ENCODE measurements around the gene KIR2DL1.
"Not testable (repeated sequence)": the region's sequence is repeated elsewhere in the genome, so short reads cannot be mapped to it uniquely, and the experiment has no call there.

Gene KIR2DL1

GRCh38 chr19:54738715-54739114, 30.9 kb upstream of the KIR2DL1 start:
- no peak for TF ChIP-seq CTCF (conservative IDR thresholded peaks at IDR 0.05)
- no peak overlapping the region for H3K27ac ChIP-seq

DNA sequence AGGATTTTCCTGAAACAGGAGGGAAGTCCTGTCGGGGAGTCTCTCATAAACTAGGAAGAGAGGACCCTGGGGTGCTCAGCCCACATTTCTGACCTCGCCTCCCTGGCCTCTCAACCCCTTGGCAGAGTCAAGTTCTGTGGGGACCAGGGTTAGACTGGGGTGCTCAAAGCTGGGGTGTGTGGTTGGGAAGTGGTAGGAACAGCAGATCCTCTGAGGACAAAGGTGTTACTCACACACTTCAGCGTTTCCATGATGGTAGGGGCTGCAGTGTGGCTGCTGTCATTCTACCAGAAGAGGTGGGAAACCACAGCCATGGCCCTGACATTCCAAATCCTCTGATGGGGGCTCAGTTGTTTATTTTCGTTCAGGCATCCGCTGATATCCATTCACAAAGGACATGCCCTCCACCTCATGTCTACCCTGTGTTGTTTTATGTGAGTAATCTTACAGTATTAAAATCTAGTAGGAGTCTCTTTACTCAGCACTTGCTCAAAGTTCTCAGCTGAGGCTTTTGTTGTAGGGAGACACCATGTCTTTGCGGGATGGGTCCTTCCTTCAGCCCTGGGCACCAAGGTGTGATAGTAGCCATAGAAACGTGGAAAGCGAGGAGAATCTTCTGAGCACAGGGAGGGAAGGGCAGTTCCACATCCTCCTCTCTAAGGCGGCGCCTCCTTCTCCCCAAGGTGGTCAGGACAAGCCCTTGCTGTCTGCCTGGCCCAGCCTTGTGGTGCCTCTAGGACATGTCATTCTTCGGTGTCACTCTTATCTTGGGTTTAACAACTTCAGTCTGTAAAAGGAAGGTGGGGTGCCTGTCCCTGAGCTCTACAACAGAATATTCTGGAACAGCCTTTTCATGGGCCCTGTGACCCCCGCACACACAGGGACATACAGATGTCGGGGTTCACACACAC, 29.8 kb upstream of the KIR2DL1 start:
- no peak for TF ChIP-seq CTCF (conservative IDR thresholded peaks at IDR 0.05)
- no peak overlapping the region for H3K27ac ChIP-seq

DNA sequence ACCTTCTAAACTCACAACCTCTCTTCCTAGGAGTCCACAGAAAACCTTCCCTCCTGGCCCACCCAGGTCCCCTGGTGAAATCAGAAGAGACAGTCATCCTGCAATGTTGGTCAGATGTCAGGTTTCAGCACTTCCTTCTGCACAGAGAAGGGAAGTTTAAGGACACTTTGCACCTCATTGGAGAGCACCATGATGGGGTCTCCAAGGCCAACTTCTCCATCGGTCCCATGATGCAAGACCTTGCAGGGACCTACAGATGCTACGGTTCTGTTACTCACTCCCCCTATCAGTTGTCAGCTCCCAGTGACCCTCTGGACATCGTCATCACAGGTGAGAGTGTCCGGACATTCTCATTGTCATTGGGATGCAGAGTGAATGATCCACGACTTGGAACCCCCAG, 27.6 kb upstream of the KIR2DL1 start:
- not testable (repeated sequence) for H3K27ac ChIP-seq

GRCh38 chr19:54744080-54744479, 25.5 kb upstream of the KIR2DL1 start:
- not testable (repeated sequence) for H3K27ac ChIP-seq

GRCh38 chr19:54747614-54748322, 21.8 kb upstream of the KIR2DL1 start:
- H3K27ac ChIP-seq: not testable (repeated sequence)

DNA sequence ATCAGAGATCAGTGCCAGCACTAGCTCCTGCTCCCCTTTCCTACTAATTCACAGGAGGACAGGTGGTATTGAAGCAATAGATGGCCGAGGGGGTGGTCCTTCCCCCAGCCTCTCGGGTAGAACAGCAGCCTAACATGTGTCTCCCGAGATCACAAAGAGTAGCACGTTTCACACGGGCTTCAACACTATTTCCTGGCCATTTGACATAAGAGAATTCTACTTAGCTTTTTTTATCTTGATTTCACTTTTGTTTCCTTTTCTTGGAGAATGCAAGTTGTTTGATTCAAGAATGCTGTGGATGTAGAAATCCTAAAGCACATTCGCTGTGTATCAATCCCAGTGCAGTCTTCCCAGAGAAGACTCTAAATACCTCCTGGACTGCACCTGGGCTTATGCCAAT, 19.3 kb upstream of the KIR2DL1 start:
- H3K27ac ChIP-seq: peak overlapping the region; percentile 59

- H3K27ac ChIP-seq: not testable (repeated sequence)
These were observed 13.1 kb upstream of the KIR2DL1 start for GRCh38 chr19:54756204-54757110.

DNA sequence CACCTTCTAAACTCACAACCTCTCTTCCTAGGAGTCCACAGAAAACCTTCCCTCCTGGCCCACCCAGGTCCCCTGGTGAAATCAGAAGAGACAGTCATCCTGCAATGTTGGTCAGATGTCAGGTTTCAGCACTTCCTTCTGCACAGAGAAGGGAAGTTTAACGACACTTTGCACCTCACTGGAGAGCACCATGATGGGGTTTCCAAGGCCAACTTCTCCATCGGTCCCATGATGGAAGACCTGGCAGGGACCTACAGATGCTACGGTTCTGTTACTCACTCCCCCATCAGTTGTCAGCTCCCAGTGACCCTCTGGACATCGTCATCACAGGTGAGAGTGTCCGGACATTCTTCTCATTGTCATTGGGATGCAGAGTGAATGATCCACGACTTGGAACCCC, 11.0 kb upstream of the KIR2DL1 start:
- not testable (repeated sequence) for H3K27ac ChIP-seq

GRCh38 chr19:54764219-54764618, 5.4 kb upstream of the KIR2DL1 start:
- not testable (repeated sequence) for H3K27ac ChIP-seq

DNA sequence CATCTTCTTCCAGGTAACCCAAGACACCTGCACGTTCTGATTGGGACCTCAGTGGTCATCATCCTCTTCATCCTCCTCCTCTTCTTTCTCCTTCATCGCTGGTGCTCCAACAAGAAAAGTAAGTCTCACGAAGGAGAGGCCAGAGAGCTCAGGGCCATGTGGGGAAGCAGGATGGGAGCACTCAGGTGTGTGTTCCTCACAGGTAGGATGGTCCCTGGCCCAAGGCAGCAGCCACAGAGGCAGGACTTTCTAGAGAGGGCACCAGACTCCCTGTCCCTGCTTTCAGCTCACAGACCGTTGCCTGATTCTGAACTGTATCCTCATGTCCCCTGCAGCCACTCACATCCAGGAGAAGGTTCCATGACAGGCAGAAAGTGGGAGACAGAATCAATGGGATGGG, 3.1 kb upstream of the KIR2DL1 start:
- not testable (repeated sequence) for H3K27ac ChIP-seq

DNA sequence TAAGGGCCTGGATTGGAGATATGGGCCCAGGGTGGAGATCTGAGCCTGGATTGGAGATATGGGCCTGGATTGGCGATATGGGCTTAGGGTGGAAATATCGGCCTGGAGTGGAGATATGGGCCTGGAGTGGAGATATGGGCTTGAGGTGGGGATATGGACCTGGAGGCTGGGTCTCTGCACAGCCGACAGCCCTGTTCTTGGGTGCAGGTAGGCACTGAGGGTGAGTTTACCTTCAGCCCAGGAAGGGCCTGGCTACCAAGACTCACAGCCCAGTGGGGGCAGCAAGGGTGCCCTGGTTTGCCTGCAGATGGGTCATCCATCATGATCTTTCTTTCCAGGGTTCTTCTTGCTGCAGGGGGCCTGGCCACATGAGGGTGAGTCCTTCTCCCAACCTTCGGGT, 918 bp downstream of the KIR2DL1 start:
- H3K27ac ChIP-seq: not testable (repeated sequence)

DNA sequence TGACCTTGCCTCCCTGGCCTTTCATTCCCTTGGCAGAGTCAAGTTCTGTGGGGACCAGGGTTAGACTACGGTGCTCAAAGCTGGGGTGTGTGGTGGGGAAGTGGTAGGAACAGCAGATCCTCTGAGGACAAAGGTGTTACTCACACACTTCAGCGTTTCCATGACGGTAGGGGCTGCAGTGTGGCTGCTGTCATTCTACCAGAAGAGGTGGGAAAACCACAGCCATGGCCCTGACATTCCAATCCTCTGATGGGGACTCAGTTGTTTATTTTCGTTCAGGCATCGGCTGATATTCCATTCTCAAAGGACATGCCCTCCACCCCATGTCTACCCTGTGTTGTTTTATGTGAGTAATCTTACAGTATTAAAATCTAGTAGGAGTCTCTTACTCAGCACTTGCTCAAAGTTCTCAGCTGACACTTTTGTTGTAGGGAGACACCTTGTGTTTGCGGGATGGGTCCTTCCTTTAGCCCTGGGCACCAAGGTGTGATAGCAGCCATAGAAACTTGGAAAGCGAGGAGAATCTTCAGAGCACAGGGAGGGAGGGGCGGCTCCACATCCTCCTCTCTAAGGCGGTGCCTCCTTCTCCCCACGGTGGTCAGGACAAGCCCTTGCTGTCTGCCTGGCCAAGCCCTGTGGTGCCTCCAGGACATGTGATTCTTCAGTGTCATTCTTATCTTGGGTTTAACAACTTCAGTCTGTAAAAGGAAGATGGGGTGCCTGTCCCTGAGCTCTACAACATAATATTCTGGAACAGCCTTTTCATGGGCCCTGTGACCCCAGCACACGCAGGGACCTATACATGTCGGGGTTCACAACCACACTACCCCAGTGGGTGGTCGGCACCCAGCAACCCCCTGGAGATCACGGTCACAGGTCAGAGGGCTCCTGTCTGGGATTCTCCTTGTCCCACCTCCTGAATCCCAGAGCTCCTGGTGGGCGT, 1.7 kb downstream of the KIR2DL1 start:
- H3K27ac ChIP-seq: not testable (repeated sequence)

DNA sequence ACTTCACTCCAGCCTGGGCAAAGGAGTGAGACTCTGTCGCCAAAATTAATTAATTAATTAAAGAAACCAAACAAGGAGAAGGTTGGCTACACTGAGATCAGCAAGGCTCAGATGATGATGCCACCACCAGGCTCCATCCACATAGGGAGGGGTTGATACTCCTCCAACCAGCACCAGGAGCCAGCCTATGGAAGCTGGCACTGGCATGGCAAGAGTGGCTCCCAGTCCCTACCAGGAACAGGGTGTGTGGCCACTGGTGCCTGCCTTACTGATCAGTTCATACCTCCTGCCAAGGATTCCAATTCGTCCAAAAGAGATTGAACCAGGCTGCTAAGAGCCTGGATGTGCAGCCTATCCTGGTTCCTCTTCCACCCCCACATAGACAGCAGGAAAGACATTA, 3.1 kb downstream of the KIR2DL1 start:
- not testable (repeated sequence) for H3K27ac ChIP-seq

DNA sequence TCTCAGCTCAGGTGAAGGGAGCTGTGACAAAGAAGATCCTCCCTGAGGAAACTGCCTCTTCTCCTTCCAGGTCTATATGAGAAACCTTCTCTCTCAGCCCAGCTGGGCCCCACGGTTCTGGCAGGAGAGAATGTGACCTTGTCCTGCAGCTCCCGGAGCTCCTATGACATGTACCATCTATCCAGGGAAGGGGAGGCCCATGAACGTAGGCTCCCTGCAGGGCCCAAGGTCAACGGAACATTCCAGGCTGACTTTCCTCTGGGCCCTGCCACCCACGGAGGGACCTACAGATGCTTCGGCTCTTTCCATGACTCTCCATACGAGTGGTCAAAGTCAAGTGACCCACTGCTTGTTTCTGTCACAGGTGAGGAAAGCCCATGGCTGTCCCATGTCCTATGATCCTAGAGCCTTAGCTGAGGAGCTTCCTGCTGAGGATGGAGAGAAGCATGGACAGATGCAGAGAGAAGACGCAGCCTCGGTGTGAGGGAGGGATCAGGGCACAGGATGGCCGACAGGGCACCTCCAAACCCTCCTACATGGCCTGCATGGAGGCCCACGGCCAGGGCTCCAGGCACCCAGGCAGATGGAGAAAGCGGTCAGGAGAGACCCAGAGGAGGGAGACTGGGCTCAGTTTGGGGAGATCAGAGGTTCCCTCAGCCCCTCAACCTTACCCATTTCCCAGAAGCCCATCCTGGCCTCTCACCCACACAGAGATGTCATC, 5.7 kb downstream of the KIR2DL1 start:
- H3K27ac ChIP-seq: not testable (repeated sequence)

DNA sequence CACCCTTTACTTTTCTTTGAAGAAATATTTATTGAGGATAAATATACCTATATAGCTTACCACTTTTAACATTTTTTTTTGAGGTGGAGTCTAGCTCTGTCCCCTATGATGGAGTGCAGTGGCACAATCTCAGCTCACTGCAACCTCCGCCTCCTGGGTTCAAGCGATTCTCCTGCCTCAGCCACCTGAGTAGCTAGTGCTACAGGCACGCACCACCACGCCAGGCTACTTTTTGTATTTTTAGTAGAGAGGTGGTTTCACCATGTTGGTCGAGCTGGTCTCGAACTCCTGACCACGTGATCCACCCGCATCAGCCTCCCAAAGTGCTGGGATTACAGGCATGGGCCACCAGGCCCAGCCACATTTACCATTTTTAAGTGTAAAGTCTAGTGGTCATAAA, 6.2 kb downstream of the KIR2DL1 start:
- H3K27ac ChIP-seq: not testable (repeated sequence)

DNA sequence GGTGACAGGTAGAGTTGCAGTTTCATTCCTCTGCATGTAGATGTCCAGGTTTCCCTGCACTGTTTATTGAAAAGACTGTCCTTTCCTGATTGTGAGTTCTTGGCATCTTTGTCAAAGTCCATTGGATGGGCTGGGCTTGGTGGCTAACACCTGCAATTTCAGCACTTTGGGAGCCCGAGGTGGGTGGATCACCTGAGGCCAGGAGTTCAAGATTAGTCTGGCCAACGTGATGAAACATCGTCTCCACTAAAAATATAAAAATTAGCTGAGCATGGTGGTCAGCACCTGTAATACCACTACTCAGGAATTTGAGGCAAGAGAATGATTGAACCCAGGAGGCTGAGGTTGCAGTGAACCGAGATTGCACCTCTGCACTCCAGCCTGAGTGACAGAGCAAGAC, 8.3 kb downstream of the KIR2DL1 start:
- not testable (repeated sequence) for H3K27ac ChIP-seq

DNA sequence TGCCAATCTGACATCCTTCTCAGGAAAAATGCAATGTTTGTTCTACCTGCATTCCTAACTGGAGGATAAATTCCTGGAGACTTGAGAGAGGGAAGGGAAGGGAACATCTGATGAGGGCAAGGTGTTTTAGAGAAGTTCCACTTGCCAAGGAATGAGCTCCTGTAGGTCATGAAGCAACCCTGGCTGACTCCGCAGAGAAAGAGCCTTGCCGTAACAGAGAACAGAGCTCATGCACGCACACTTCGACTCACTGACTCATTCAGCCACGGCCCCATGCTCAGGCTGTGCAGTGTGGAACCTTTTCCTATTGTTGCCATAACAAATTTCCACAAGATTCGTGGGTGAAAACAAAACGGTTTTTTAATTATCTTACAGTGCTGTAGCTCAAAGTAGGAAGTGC, 9.3 kb downstream of the KIR2DL1 start:
- not testable (repeated sequence) for H3K27ac ChIP-seq
